HG02623 (cell line): Measurements from ENCODE around the gene OR10G8.

Experiments used
- ATAC-seq: cut with Tn5 transposase; IDR thresholded peaks from one replicate; pipeline ENCODE4 v1.9.1; 2021; ENCODE audit warnings: moderate library complexity; ENCODE audit not compliant: unreplicated experiment

OR10G8 gene

DNA sequence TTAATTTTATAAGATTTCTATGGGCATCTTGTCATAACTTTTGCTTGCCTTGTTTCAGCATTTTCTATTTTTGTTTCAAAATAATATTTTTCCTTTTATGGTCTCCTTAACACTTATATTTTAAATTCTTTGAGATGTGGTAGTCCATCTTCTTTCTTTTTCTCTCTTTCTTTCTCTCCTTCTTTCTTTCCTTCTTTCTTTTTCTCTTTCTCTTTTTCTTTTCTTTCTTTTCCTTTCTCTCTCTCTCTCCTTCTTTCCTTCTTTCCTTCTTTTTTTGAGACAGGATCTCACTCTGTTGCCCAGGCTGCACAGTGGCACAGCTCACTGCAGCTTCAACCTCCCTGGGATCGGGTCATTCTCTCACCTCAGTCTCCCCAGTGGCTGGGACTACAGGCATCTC, 50.7 kb downstream of the OR10G8 start:
- no peak for ATAC-seq

DNA sequence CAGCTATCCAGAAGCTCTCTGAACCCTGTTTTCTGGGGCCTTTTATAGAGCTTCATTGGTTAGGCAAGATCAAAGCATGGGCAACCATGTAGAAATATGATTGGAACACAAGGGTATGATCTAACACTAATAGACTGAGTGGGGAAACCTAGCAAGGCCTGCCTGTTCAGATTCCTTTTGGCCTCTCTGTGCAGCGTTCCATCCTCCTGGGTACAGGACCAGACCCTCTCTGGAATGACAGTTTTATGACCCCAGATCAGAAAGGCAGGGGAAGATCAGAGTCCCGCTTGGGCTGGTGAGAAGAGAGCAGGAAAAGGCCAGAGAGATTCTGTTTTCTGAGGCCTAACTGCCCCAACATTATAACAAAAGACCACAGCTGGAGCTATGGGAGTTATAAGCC, 52.0 kb downstream of the OR10G8 start:
- ATAC-seq = no peak

DNA sequence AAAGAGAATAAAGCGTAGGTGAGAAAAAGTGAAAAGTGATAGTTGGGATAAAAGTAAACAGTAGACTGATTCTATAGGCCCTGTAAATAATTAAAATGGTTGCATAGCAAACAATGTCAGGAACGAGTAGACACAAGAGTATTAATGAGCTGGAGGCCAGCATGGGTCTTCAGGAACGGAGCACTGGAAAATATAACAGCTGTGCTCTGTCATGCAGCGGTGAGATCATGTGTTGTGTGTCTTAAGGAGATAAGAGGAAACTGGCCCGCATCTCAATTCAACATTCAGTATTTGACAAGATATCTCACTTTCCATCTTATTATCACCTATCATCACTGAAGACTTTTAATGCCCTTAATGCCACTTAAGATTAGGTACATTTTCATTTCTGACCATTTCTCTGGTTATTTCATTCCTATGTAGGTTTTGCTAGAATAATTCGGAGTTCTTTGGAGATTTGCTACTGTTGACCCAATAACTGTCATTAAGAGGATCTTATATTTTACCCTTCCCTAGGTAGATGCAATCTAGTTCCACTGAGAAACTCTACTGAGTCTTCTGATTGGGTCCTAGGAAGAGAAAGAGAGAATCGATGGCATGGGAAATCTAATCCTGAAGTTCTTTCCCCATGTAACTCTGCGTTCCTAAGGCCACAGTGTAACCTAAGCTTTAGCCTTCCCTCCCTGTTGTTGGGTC, 53.2 kb downstream of the OR10G8 start:
- no peak for ATAC-seq
